Astrocyte of the cerebellum (primary cell): ENCODE measurements around the gene ZNF385A.
"Not testable (repeated sequence)": the region's sequence is repeated elsewhere in the genome, so short reads cannot be mapped to it uniquely, and the experiment has no call there.

ENCODE experiments used
- DNase-seq: peaks from one replicate; pipeline ENCODE4 v3.0.0-alpha.2; 2011; ENCODE audit warnings: low read depth
- H3K4me3 ChIP-seq: 2 replicates; pipeline ENCODE4 v1.5.1; 2011; ENCODE audit warnings: mild to moderate bottlenecking, low read depth, low read length, moderate library complexity
- CTCF ChIP-seq: IDR thresholded peaks from 2 replicates; pipeline ENCODE4 v1.5.1; 2012; ENCODE audit warnings: low read length, low read depth, moderate library complexity, mild to moderate bottlenecking; ENCODE audit errors: missing control alignments
- in situ Hi-C: cut with HindIII; loops from 2 replicates; pipeline ENCODE4 v1.10.0; 2017; ENCODE audit warnings: low sequenced_read_pairs

Gene ZNF385A

GRCh38 chr12:54357506-54358190 lies 26.9 kb downstream of the ZNF385A start:
- TF ChIP-seq CTCF = no peak
- in situ Hi-C loops = no loop called here
- H3K4me3 ChIP-seq = peak overlapping the region; percentile 60
- DNase-seq = no peak

- DNase-seq = no peak
- no peak overlapping the region for H3K4me3 ChIP-seq
- no peak for TF ChIP-seq CTCF
- in situ Hi-C loops = no loop called here
These were observed 27.6 kb downstream of the ZNF385A start for GRCh38 chr12:54356951-54357356.

DNA sequence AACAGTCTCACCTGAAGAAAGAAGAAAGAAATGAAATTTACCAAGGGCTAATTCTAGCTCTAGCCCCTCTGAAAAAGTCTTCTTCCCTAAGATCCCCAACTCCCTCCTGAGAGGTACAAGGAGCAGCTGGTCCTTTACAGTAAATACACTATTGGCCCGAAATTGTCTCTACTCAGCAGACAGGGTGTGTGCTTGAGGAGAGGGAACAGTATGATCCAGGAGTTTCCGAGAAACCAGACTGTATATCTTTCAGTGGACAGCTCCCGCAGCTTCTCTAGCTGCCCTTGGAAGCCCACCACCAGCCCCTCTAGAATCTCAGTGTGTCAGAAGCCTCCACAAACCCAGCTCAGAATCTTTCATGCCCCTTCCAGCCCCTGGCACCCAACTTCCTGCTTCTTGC lies 28.3 kb downstream of the ZNF385A start:
- TF ChIP-seq CTCF = no peak
- no peak overlapping the region for H3K4me3 ChIP-seq
- in situ Hi-C loops = no loop called here
- no peak for DNase-seq

DNA sequence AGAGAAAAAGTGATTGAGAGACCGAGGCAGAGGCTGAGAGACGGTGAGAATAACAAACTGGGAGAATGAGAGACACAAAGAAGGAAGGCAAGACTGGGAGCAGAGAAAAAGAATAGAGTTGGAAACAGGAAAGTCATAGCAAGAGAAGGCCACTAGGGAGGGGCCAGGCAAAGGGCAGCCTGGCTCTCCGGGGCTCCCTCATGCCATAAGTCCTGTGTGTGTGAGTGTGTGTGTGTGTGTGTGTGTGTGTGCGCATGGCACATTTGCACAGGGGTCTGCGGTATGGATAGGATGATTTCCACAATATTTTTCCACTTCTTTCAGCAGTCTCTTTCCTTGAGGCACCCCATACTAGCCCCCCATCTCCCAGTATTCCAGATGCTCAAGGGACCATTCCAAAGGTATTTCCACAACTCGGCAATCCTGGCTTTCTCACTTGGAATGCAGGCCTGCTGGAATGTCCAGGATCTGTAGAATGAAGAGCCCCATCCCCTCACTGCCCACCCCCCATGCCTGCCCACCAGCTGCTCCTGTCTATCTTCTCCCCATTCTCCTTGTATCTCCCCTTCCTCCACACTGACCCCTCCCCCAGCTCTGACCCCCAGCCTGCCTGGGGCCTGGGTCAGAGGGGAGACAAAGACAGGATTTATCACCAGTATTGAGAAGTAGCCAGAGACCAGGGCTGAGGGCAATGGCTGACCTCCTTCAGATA lies 29.3 kb downstream of the ZNF385A start:
- H3K4me3 ChIP-seq = no peak overlapping the region
- DNase-seq = no peak
- in situ Hi-C loops = no loop called here
- peak; percentile 5 for TF ChIP-seq CTCF

GRCh38 chr12:54354271-54354670 lies 30.3 kb downstream of the ZNF385A start:
- DNase-seq, H3K4me3 ChIP-seq, in situ Hi-C loops: not testable (repeated sequence)

DNA sequence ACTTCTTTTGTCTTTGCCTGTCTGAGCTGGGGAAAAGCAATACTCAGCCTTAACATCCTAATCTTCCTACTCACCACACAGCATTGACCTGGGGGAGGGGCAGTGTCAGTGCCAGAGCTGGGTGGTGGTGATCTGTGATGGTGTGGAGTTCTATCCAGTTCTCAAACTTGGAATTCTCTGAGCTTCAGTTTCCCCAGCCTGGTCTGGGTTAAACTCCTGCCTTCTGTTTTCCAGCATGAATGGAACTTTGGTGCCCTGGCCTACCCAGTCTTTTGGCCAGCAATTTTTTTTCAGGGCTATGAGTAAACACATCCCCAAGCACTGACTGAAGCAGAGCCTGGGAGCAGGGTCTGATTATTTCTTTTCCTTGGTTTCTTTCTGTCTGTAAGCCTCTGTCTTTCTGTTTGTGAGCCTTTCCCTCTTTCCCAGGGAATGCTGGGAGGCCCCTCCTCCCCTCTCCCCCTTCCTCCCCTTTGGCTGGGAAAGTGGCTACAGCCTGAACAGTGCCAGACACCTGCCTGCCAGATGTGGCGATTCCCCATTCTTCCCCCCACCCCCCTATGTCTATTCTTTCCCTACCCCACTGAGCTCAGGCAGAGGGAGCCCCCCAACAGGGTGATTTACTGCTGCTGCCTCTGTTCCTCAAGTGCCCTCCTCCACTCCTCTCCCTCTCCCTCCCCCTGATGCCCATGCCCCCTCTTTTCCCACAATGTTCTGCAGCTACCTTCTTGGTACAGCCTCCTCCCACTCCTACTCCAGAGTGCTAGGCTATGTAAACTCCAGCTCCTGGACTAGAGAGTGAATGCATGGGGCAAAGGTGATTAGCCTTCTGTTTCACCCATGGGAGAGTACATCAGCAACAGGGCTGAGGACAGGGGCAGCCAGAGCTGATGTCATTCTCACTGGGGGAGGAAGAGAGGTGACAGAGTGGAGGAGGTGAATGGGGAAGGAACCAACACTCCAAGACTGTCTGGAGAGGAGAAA lies 31.4 kb downstream of the ZNF385A start:
- no peak for TF ChIP-seq CTCF
- peak; percentile 26 for DNase-seq
- no peak overlapping the region for H3K4me3 ChIP-seq
- in situ Hi-C loops = no loop called here
